GM19438 (cell line): ENCODE measurements around the gene SINHCAF.
"Not testable (repeated sequence)": the region's sequence is repeated elsewhere in the genome, so short reads cannot be mapped to it uniquely, and the experiment has no call there.

Experiments
- ATAC-seq: cut with Tn5 transposase; IDR thresholded peaks from one replicate; pipeline ENCODE4 v1.9.1; 2021; ENCODE audit warnings: low read depth; ENCODE audit not compliant: unreplicated experiment

SINHCAF gene

GRCh38 chr12:31325877-31326631, at the start of gene SINHCAF:
TSS of gene SINHCAF (minus strand) at chr12:31326150. CDS start at chr12:31298204, 27,946 bp downstream.
- ATAC-seq, result peak; percentile 40

- not testable (repeated sequence) for ATAC-seq
Measured at GRCh38 chr12:31375422-31375821, 49.5 kb upstream of the SINHCAF start.

GRCh38 chr12:31371256-31371620, 45.3 kb upstream of the SINHCAF start:
- ATAC-seq, result no peak

GRCh38 chr12:31370531-31371255, 44.7 kb upstream of the SINHCAF start:
- ATAC-seq, result no peak

GRCh38 chr12:31369712-31370521, 44.0 kb upstream of the SINHCAF start:
- no peak for ATAC-seq

- ATAC-seq, result no peak
Measured at GRCh38 chr12:31368666-31369361, 42.9 kb upstream of the SINHCAF start.

- no peak for ATAC-seq
Measured at GRCh38 chr12:31366104-31366621, 40.2 kb upstream of the SINHCAF start.

- ATAC-seq, result no peak
Measured at GRCh38 chr12:31363831-31364230, 37.9 kb upstream of the SINHCAF start.

- ATAC-seq, result no peak
Measured at GRCh38 chr12:31363416-31363809, 37.5 kb upstream of the SINHCAF start.

- peak; percentile 76 for ATAC-seq
Measured at GRCh38 chr12:31362759-31363415, 36.9 kb upstream of the SINHCAF start.

- peak; percentile 43 for ATAC-seq
Measured at GRCh38 chr12:31362115-31362758, 36.3 kb upstream of the SINHCAF start.

GRCh38 chr12:31361730-31362114, 35.8 kb upstream of the SINHCAF start:
- ATAC-seq, result no peak

- ATAC-seq, result no peak
Measured at GRCh38 chr12:31355747-31356107, 29.8 kb upstream of the SINHCAF start.

GRCh38 chr12:31353750-31354708, 28.1 kb upstream of the SINHCAF start:
- no peak for ATAC-seq

GRCh38 chr12:31346267-31346666, 20.3 kb upstream of the SINHCAF start:
- ATAC-seq, result no peak

GRCh38 chr12:31343139-31343538, 17.2 kb upstream of the SINHCAF start:
- no peak for ATAC-seq

- ATAC-seq, result no peak
Measured at GRCh38 chr12:31342286-31342685, 16.3 kb upstream of the SINHCAF start.
